GM19025 (cell line): ENCODE data around the gene GPER1.
A peak's percentile ranks its signal among the peaks of the same experiment; 100 is the strongest.
"Not testable (repeated sequence)": the region's sequence is repeated elsewhere in the genome, so short reads cannot be mapped to it uniquely, and the experiment has no call there.

Source experiments
- ATAC-seq: cut with Tn5 transposase; IDR thresholded peaks from one replicate; pipeline ENCODE4 v1.9.1; 2021; ENCODE audit warnings: mild to moderate bottlenecking, low read depth, moderate library complexity; ENCODE audit not compliant: unreplicated experiment

GPER1 gene

DNA sequence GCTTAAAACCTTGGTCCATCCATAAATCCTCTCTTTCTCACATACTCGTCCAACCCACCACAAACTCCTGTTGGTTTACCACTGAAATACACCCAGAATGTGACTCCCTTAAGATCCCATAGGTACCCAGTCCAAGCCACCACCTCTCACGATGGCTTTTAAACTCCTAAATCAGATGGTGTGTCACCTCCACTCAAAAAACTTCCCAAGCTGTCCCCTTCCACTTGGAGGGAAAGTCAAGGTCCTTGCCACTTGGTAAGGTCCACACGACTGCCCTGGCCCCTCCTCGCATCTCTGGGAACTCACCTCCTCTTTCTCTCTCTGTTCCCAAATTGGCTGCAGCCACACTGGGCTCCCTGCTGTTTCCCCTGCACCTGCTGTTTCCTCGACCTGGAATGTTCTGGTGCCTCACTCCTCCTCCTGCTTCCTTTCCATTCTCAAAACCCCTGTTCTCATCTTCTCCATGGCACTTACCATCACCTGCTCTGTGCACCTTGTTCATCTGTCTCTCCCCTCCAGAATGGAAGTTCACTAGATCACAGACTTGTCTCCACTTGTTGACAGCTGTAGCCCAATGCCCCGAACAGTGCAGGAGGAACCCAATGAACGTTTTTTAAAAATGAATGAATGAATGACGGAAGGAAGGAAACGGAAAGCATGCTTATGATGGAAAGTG lies 49.1 kb downstream of the GPER1 start:
- ATAC-seq: no peak

DNA sequence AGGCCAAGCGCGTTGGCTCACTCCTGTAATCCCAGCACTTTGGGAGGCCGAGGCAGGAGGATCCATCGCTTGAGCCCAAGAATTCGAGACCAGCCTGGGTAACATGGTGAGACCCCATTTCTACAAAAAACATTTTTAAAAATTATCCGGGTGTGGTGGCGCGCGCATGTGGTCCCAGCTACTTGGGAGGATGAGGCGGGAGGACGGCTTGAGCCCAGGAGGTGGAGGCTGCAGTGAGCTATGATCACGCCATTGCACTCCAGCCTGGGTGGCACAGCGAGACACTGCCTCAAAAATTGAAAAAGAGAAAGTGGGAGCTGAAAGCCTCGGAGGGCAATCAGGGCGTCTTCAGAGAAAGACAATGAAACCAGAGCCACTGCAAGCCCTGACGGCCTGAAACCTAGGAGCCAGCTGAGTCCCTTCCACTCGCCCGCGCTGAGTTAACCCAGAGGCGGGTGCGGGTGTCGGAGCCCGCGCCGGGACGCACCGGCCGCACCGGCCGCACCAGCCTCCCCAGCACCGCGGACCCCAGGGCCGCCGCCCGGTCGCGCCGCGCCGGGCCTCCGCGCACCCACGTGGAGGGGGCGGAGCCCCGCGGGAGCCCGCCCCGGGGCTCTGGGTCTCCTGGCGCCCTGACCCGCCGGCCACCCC lies 49.7 kb downstream of the GPER1 start:
- ATAC-seq: peak; percentile 68

DNA sequence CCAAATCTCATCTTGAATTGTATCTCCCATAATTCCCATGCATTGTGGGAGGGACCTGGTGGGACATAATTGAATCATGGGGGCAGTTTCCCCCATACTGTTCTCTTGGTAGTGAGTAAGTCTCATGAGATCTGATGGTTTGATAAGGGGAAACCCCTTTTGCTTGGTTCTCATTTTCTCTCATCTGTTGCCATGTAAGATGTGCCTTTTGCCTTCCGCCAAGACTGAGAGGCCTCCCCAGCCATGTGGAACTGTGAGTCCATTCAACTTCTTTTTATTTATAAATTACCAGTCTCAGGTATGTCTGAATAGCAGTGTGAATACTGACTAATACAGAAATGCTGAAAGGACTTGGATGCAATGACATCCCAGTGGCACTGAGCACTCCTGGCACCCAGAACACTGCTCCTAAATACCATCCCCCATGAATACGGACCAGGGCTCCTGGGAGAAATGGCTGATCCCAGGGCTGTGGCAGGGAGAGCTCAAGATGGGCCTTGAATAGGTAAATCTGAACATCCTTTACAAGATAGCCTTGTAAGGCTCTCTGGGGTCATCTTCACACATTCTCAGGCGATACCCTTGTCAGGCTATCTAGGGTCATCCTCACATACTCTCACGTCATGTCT lies 52.7 kb downstream of the GPER1 start:
- no peak for ATAC-seq

DNA sequence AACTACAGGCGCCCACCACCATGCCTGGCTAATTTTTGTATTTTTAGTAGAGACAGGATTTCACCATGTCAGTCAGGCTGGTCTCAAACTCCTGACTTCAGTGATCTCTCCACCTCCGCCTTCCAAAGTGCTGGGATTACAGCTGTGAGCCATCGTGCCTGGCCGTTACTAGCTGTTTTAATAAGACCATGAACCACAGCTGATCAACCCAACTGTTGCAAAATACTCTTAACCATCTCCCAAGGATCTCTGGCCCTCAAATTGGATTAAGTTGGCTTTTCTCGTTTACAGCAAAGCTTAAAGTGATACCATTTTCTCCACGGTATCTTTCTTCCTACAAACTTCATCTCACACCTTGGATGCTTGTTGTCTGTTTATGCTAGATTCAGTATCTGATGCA lies 53.7 kb downstream of the GPER1 start:
- no peak for ATAC-seq

DNA sequence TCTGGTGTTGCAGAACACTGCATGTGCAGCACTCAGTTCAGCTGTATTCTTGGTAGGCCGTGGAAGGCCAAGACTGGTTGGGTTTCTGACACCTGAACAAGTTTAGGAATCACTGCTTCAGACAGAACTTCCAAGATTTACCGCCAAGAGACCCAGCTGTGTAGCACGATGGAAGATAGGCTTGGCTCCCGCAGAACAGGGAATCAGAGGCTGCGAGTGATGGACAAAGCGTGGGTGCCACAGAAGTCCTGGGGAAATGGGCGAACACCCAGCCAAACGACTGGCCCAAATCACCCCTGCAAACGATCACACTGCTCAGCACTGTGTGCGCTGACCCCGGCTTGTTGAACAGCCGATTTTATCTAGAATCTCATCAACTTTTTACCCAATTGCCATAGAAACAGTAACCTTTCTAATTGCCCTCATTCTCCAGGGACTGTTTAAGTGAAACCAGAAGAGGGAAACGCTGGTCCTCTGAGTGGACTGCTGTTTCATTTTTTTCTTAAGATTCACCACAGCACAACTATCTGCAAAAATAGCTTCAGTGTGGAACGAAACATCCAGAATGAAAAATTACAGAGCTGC lies 54.2 kb downstream of the GPER1 start:
- no peak for ATAC-seq

DNA sequence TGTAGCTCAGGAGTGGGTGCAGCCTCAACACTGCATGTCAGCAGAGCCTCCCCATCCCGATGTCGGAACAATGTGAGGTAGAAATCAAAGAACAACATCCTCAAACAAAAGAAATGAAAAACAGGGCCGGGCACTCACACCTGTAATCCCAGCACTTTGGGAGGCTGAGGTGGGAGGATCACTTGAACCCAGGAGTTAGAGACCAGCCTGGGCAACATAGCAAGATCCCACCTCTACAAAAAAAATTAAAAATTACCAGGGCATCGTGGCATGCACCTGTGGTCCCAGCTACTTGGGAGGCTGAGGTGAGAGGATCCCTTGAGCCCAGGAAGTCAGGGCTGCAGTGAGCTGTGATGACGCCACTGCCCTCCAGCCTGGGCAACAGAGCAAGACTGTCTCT lies 55.1 kb downstream of the GPER1 start:
- ATAC-seq: not testable (repeated sequence)
